Hepatocyte (in vitro differentiated cells): ENCODE results near the gene LGALS3BP. TPM values are rescaled to one million over a fixed set of nuclear protein-coding genes. Genes with fewer than 3 reads are reported as not detected.

Experiments used
- DNase-seq: peaks from one replicate; pipeline ENCODE4 v3.0.0-alpha.2; 2016; ENCODE audit warnings: low spot score
- H2AFZ ChIP-seq: fragments of 200-600 bp; sonication (generic); 2 replicates; pipeline ENCODE4 v1.6.0; 2016; ENCODE audit warnings: antibody characterized with exemption, mild to moderate bottlenecking
- H3K27ac ChIP-seq: fragments of 200-600 bp; sonication (generic); 2 replicates; pipeline ENCODE4 v1.5.1; 2016; ENCODE audit warnings: mild to moderate bottlenecking
- H3K27me3 ChIP-seq: fragments of 200-600 bp; sonication (generic); 2 replicates; pipeline ENCODE4 v1.6.1; 2016
- H3K36me3 ChIP-seq: fragments of 200-600 bp; sonication (generic); replicated peaks from 2 replicates; pipeline ENCODE4 v1.5.1; 2016; ENCODE audit warnings: low read depth; ENCODE audit not compliant: insufficient read depth
- H3K4me1 ChIP-seq: fragments of 200-600 bp; sonication (generic); 2 replicates; pipeline ENCODE4 v1.5.1; 2016; ENCODE audit warnings: mild to moderate bottlenecking, moderate library complexity; ENCODE audit not compliant: insufficient read depth
- H3K4me2 ChIP-seq: fragments of 200-600 bp; sonication (generic); 2 replicates; pipeline ENCODE4 v1.6.0; 2016
- H3K4me3 ChIP-seq: fragments of 200-600 bp; sonication (generic); 2 replicates; pipeline ENCODE4 v1.5.1; 2016; ENCODE audit warnings: mild to moderate bottlenecking
- H3K79me2 ChIP-seq: fragments of 200-600 bp; sonication (generic); 2 replicates; pipeline ENCODE4 v1.6.0; 2017; ENCODE audit warnings: mild to moderate bottlenecking
- H3K9me2 ChIP-seq: fragments of 200-600 bp; sonication (generic); replicated peaks from 2 replicates; pipeline ENCODE4 v1.6.0; 2017; ENCODE audit warnings: mild to moderate bottlenecking; ENCODE audit not compliant: insufficient read depth
- H3K9me3 ChIP-seq: fragments of 200-600 bp; sonication (generic); 2 replicates; pipeline ENCODE4 v1.5.1; 2016; ENCODE audit warnings: low read depth, mild to moderate bottlenecking
- H4K20me1 ChIP-seq: fragments of 200-600 bp; sonication (generic); 2 replicates; pipeline ENCODE4 v1.6.0; 2016; ENCODE audit warnings: mild to moderate bottlenecking; ENCODE audit not compliant: insufficient read depth, poor library complexity, severe bottlenecking
- EZH2 ChIP-seq: fragments of 200-600 bp; sonication (generic); IDR thresholded peaks from 2 replicates; pipeline ENCODE4 v1.6.1; 2016; ENCODE audit warnings: antibody characterized with exemption, mild to moderate bottlenecking, borderline replicate concordance
- EZH2phosphoT487 ChIP-seq: fragments of 200-600 bp; sonication (generic); IDR thresholded peaks from one replicate; pipeline ENCODE4 v1.6.1; 2018; ENCODE audit warnings: antibody characterized with exemption, mild to moderate bottlenecking, low read depth, moderate library complexity; ENCODE audit not compliant: unreplicated experiment, severe bottlenecking
- WGBS: methylation state at CpG from one replicate; pipeline ENCODE4 v1.1.6; 2016; ENCODE audit warnings: low lambda C conversion rate; ENCODE audit errors: missing lambda C conversion rate; 5-methylcytosine and 5-hydroxymethylcytosine counted together
- polyA plus RNA-seq: library from polyadenylated mRNA; unstranded; fragments of >200 nt; fragmentation: Nextera tagmentation; extraction: Ambion mirVana; gene quantifications from 2 replicates; pipeline ENCODE4 v1.2.1, GENCODE V29; 2016
- total RNA-seq: library from RNA; depleted of rRNA; stranded (reverse); fragments of >200 nt; gene quantifications from 2 replicates; pipeline ENCODE4 v1.2.3, GENCODE V29; 2014
- TF ChIP-seq, protein P1 (sequence below): fragments of 200-600 bp; sonication (generic); IDR thresholded peaks from 2 replicates; pipeline ENCODE4 v1.5.1; 2016; ENCODE audit warnings: antibody characterized with exemption, mild to moderate bottlenecking; ENCODE audit not compliant: poor library complexity

The LGALS3BP gene
- total and polyA plus RNA-seq, 2 experiments from 2014 or later: 305 to 787 TPM

DNA sequence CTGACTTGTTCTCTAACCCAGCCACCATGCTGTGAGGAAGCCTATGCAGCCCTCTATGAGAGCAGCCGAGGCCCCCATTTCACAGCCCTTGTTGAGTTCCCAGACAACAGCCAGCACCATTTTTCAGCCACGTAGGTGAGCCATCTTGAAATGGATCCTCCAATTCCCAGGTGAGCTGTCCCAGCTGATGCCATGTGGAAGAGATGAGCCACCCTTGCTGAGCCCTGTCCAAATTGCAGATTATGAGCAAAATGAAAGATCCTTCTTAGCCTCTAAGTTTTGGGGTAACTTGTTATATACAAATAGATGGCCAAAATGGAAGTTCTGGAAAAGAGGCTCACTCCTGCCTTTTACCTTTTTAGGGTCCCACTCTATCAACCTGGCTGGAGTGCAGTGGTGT lies 28.9 kb downstream of the LGALS3BP start:
- Histone ChIP-seq H3K4me1 (peaks cover 35% of the 10 kb centered on the region), H4K20me1 (no peaks in the 10 kb centered on the region), H3K36me3 (no peaks in the 10 kb centered on the region), H3K9me3 (peaks cover 6% of the 10 kb centered on the region), H3K27me3 (no peaks in the 10 kb centered on the region), H3K79me2 (no peaks in the 10 kb centered on the region), H3K4me2 (no peak overlapping the region), H2AFZ (no peak overlapping the region), H3K4me3 (no peak overlapping the region), H3K9me2 (no peaks in the 10 kb centered on the region), H3K27ac (no peak overlapping the region)
- TF ChIP-seq, protein P1, sequence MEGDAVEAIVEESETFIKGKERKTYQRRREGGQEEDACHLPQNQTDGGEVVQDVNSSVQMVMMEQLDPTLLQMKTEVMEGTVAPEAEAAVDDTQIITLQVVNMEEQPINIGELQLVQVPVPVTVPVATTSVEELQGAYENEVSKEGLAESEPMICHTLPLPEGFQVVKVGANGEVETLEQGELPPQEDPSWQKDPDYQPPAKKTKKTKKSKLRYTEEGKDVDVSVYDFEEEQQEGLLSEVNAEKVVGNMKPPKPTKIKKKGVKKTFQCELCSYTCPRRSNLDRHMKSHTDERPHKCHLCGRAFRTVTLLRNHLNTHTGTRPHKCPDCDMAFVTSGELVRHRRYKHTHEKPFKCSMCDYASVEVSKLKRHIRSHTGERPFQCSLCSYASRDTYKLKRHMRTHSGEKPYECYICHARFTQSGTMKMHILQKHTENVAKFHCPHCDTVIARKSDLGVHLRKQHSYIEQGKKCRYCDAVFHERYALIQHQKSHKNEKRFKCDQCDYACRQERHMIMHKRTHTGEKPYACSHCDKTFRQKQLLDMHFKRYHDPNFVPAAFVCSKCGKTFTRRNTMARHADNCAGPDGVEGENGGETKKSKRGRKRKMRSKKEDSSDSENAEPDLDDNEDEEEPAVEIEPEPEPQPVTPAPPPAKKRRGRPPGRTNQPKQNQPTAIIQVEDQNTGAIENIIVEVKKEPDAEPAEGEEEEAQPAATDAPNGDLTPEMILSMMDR: no peak
- TF ChIP-seq EZH2: no peak
- TF ChIP-seq EZH2phosphoT487: no peak
- DNase-seq: no peak
- WGBS: 87% methylated on average over 2 of the region's 2 CpGs

DNA sequence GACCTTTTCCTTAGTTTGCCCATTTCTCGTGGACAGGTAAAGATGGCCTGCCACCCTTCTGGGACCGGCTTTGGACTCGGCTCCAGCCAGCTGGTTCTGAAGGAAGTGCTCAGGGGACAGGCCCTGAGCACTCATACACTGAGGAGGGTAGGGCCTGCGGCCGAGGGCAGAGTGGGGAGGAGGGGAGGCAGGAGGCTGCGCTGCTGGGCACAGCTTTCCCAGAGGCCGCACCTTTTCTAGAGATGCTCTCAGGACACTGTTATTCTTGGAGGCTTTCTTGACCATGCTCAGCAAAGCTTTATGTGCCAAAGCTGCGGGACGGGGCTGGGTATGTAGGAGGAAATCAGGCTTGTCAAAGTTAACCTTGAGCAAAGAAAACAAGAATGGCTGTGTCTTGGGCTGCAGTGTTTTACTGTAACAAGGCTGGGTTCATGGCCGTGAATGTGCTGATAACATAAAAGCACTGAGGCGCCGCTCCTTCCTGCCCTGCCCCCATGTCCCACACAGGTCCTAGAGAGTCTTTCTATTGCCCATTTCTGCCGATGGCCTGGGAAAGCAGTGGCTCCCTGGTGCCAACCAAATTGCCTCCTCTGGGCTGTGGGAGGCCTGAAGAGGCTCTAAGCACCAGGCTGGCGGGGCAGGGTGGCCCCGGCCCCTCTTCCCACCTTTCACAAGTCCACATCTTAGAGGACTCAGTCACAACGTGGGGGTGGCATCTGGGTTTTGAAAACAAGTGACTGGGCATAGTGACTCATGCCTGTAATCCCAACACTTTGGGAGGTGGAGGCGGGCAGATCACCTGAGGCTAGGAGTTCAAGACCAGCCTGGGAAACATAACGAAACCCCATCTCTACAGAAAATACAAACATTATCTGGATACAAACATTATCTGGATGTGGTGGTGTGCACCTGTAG lies 32.2 kb downstream of the LGALS3BP start:
- Histone ChIP-seq H3K4me2 (no peak overlapping the region), H3K27me3 (no peaks in the 10 kb centered on the region), H3K9me2 (no peaks in the 10 kb centered on the region), H3K79me2 (no peaks in the 10 kb centered on the region), H3K9me3 (peaks cover 6% of the 10 kb centered on the region), H2AFZ (no peak overlapping the region), H4K20me1 (no peaks in the 10 kb centered on the region), H3K4me3 (no peak overlapping the region), H3K27ac (peak overlapping the region; percentile 88), H3K4me1 (peaks cover 20% of the 10 kb centered on the region), H3K36me3 (no peaks in the 10 kb centered on the region)
- TF ChIP-seq EZH2 (no peak), EZH2phosphoT487 (no peak)
- TF ChIP-seq, protein P1: no peak
- peak; percentile 62 for DNase-seq
- 61% methylated on average over 18 of the region's 18 CpGs for WGBS

DNA sequence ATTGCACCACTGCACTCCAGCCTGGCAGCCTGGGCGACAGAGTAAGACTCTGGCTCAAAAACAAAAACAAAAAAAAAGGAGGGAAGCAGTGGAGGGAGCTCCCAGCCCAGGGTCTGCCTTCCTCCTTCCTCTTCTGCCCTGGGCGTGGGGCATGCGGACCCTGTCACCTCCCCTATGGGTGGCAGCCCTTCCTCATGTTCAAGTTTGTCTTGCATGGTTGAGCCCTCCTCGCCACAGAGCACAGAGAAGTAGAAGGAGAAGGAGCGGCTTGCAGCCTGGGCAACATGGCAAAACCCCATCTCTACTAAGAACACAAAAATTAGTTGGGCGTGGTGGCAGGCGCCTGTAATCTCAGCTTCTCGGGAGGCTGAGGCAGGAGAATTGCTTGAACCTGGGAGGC lies 33.1 kb downstream of the LGALS3BP start:
- Histone ChIP-seq H3K9me3 (peaks cover 6% of the 10 kb centered on the region), H3K79me2 (no peaks in the 10 kb centered on the region), H2AFZ (no peak overlapping the region), H3K4me1 (peaks cover 12% of the 10 kb centered on the region), H3K36me3 (no peaks in the 10 kb centered on the region), H3K27me3 (no peaks in the 10 kb centered on the region), H3K4me2 (no peak overlapping the region), H4K20me1 (no peaks in the 10 kb centered on the region), H3K27ac (peak overlapping the region; percentile 88), H3K9me2 (no peaks in the 10 kb centered on the region), H3K4me3 (no peak overlapping the region)
- 90% methylated on average over 8 of the region's 8 CpGs for WGBS
- TF ChIP-seq EZH2 (no peak), EZH2phosphoT487 (no peak)
- TF ChIP-seq, protein P1: no peak
- no peak for DNase-seq
